Loucy (cell line): ENCODE data around the gene POC5.

Experiments used
- H2AFZ ChIP-seq: fragments of 200-600 bp; sonication (generic); 2 replicates; pipeline ENCODE4 v1.6.0; 2016; ENCODE audit warnings: antibody characterized with exemption, mild to moderate bottlenecking, low read length, moderate library complexity
- H3F3A ChIP-seq: fragments of 200-600 bp; 2 replicates; pipeline ENCODE4 v1.6.0; 2016; ENCODE audit warnings: antibody characterized with exemption, low read depth, mild to moderate bottlenecking
- H3K27me3 ChIP-seq: fragments of 200-600 bp; sonication (generic); 2 replicates; pipeline ENCODE4 v1.6.1; 2014; ENCODE audit warnings: low read length, mild to moderate bottlenecking; ENCODE audit not compliant: insufficient read depth, poor library complexity, severe bottlenecking
- H3K36me3 ChIP-seq: fragments of 200-600 bp; sonication (generic); 2 replicates; pipeline ENCODE4 v1.6.1; 2016; ENCODE audit warnings: low read length; ENCODE audit not compliant: insufficient read depth
- H3K4me1 ChIP-seq: fragments of 200-600 bp; sonication (generic); 2 replicates; pipeline ENCODE4 v1.5.1; 2014; ENCODE audit warnings: low read length, mild to moderate bottlenecking; ENCODE audit not compliant: insufficient read depth, poor library complexity, severe bottlenecking
- H3K4me2 ChIP-seq: fragments of 200-600 bp; sonication (generic); 2 replicates; pipeline ENCODE4 v1.6.0; 2014; ENCODE audit warnings: antibody characterized with exemption, low read length, low read depth, mild to moderate bottlenecking; ENCODE audit not compliant: poor library complexity, severe bottlenecking
- H3K4me3 ChIP-seq: fragments of 200-600 bp; sonication (generic); 2 replicates; pipeline ENCODE4 v1.5.1; 2014; ENCODE audit warnings: low read length, mild to moderate bottlenecking, mixed read lengths; ENCODE audit not compliant: poor library complexity, severe bottlenecking
- H3K79me2 ChIP-seq: fragments of 200-600 bp; sonication (generic); 2 replicates; pipeline ENCODE4 v1.6.1; 2014; ENCODE audit warnings: low read length; ENCODE audit not compliant: insufficient read depth
- H3K9ac ChIP-seq: fragments of 200-600 bp; sonication (generic); 2 replicates; pipeline ENCODE4 v1.6.0; 2014; ENCODE audit warnings: mild to moderate bottlenecking, low read depth, low read length, moderate library complexity; ENCODE audit not compliant: poor library complexity, severe bottlenecking
- H3K9me2 ChIP-seq: fragments of 200-600 bp; sonication (generic); replicated peaks from 2 replicates; pipeline ENCODE4 v1.6.1; 2016; ENCODE audit warnings: low read depth, low read length, mixed read lengths
- H3K9me3 ChIP-seq: fragments of 200-600 bp; sonication (generic); 2 replicates; pipeline ENCODE4 v1.6.1; 2014; ENCODE audit warnings: mild to moderate bottlenecking, antibody characterized with exemption, low read length, low read depth; ENCODE audit not compliant: insufficient read depth
- H4K20me1 ChIP-seq: fragments of 200-600 bp; sonication (generic); 2 replicates; pipeline ENCODE4 v1.6.0; 2014; ENCODE audit warnings: antibody characterized with exemption, low read length, mild to moderate bottlenecking; ENCODE audit not compliant: insufficient read depth, poor library complexity, severe bottlenecking
- CTCF ChIP-seq: fragments of 200-600 bp; sonication (generic); conservative IDR thresholded peaks from 2 replicates; pipeline ENCODE4 v1.5.1; 2014; ENCODE audit warnings: mild to moderate bottlenecking, antibody characterized with exemption, low read length
- EZH2phosphoT487 ChIP-seq: fragments of 200-600 bp; IDR thresholded peaks from 2 replicates; pipeline ENCODE4 v1.6.1; 2018; ENCODE audit warnings: antibody characterized with exemption, mild to moderate bottlenecking, moderate library complexity, borderline replicate concordance

Gene POC5

GRCh38 chr5:75672616-75673015 lies 44.6 kb downstream of the POC5 start:
- Histone ChIP-seq H2AFZ (no peak overlapping the region), H3K9me3 (no peaks in the 10 kb centered on the region)
- TF ChIP-seq EZH2phosphoT487 (no peak), CTCF (no peak)

GRCh38 chr5:75671506-75671905 lies 45.7 kb downstream of the POC5 start:
- TF ChIP-seq EZH2phosphoT487 (no peak), CTCF (no peak)
- Histone ChIP-seq H3K9me3 (no peaks in the 10 kb centered on the region), H3K4me3 (no peak overlapping the region), H3K4me1 (peaks cover 38% of the 10 kb centered on the region), H2AFZ (no peak overlapping the region), H3K27me3 (no peaks in the 10 kb centered on the region), H3K79me2 (no peaks in the 10 kb centered on the region), H3K9ac (no peak overlapping the region), H3K4me2 (no peak overlapping the region), H3K36me3 (peaks cover 6% of the 10 kb centered on the region; the same call in 1 of the 2 replicates), H3K9me2 (no peaks in the 10 kb centered on the region), H3F3A (peaks cover 8% of the 10 kb centered on the region; the same call in 1 of the 2 replicates), H4K20me1 (no peaks in the 10 kb centered on the region)

More at GRCh38 chr5:75672616-75673015, 44.6 kb downstream of the POC5 start:
- peaks cover 8% of the 10 kb centered on the region; the same call in 1 of the 2 replicates for H3F3A ChIP-seq
- H3K4me1 ChIP-seq: peaks cover 33% of the 10 kb centered on the region
- H3K9ac ChIP-seq: no peak overlapping the region
- no peaks in the 10 kb centered on the region for H3K9me2 ChIP-seq
- H4K20me1 ChIP-seq: no peaks in the 10 kb centered on the region
- H3K4me3 ChIP-seq: no peak overlapping the region
- no peaks in the 10 kb centered on the region for H3K27me3 ChIP-seq
- no peak overlapping the region for H3K4me2 ChIP-seq
- H3K79me2 ChIP-seq: no peaks in the 10 kb centered on the region
- peaks cover 6% of the 10 kb centered on the region; the same call in 1 of the 2 replicates for H3K36me3 ChIP-seq

GRCh38 chr5:75670577-75670976 lies 46.7 kb downstream of the POC5 start:
- Histone ChIP-seq H2AFZ (no peak overlapping the region), H3K79me2 (no peaks in the 10 kb centered on the region), H3K4me2 (peak overlapping the region; percentile 85), H3K4me1 (peaks cover 43% of the 10 kb centered on the region), H3K36me3 (peaks cover 6% of the 10 kb centered on the region; the same call in 1 of the 2 replicates), H3K9me2 (no peaks in the 10 kb centered on the region), H3K9ac (peak overlapping the region; percentile 74), H3K27me3 (no peaks in the 10 kb centered on the region), H3F3A (peaks cover 8% of the 10 kb centered on the region; the same call in 1 of the 2 replicates), H3K4me3 (no peak overlapping the region), H4K20me1 (no peaks in the 10 kb centered on the region), H3K9me3 (no peaks in the 10 kb centered on the region)
- TF ChIP-seq EZH2phosphoT487 (no peak), CTCF (no peak)
